GM19452 (cell line): ENCODE measurements around the gene CITED2.
A peak's percentile ranks its signal among the peaks of the same experiment; 100 is the strongest.

Experiments
- ATAC-seq: cut with Tn5 transposase; IDR thresholded peaks from one replicate; pipeline ENCODE4 v1.9.1; 2021; ENCODE audit not compliant: unreplicated experiment

CITED2 gene

GRCh38 chr6:139386404-139386803 is 12.0 kb upstream of the CITED2 start:
- no peak for ATAC-seq

DNA sequence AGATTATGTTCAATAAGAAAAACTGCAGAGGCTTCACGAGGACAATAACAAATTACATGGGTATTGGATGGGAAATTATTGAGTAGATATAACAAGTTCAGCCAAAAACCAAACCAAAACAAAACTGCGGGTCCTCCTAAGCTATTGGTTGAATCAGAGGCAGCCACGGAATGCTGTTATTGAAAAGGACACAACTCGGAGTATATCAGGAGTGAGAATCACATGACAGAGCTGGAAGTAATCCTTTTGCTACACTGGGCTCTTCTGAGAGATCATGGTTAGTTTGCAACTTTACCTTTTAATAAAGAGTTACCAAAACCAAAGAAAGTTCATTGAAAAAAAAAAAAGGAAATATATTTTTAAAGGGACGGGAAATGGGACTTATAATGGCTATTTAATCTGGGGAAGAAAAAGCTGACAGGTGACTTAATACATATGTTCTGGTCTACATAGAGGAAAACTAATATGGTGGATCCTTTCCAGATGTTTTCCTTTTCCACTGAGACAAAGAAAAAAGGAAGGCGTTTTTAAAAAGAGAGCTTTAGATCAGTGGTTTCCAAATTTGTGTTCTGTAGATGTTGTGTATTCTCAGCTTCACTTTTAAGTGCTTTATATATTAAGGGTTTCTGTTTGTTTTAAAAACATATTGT is 6.9 kb upstream of the CITED2 start:
- ATAC-seq = no peak

DNA sequence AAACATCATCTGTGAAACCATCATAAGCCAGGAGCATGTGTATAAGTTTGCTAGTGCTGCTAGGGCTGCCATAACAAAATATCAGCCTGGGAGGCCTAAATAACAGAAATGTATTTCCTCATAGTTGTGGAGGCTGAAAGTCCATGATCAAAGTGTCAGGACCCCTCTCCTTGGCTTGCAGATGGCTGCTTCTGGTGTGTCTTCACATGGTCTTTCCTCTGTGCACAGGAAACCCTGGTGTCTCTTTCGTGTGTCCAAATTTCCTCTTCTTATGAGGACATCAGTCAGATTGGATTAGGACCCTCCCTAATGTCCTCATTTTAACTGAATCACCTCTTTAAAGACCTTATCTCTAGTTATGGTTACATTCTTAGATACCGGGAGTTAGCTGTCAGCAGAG is 6.2 kb upstream of the CITED2 start:
- no peak for ATAC-seq

DNA sequence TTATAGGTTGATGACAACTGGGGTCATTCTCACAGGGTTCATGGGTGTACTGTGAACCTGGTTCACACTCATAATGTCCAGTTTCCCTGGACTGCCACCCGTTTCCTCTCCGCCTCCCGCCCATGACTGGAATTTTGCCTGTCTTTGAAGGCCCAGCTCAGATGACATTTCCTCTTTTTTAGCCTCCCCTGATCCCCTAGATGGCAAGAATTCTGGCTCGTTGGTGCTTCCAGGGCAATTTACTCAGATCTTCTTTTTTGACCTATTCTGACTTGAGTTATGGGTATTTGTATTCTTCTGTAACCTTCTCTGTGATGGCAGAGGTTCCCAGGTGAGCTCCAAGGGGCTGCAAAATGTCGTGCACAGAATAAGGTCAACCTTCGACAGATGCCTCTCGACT is 5.7 kb upstream of the CITED2 start:
- no peak for ATAC-seq

DNA sequence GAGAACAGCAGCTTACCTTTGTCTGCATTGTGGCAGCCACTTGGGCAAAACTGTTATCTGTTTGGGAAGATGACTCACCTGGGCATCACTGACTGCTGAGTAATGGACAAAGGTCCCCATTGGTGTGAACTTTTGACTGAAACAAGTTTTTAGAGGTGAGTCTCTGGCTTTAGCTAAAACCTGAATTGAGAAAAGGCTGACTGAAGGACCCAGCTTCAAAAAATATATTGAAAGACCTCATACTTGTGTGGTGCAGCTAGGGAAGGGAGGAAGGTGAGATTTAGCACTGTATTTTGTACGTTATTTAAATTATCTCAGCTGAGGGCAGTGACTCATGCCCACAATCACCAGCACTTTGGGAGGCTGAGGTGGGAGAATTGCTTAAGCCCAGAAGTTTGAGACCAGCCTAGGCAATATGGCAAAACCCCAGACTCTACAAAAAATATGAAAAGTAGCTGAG is 4.5 kb upstream of the CITED2 start:
- ATAC-seq = no peak

DNA sequence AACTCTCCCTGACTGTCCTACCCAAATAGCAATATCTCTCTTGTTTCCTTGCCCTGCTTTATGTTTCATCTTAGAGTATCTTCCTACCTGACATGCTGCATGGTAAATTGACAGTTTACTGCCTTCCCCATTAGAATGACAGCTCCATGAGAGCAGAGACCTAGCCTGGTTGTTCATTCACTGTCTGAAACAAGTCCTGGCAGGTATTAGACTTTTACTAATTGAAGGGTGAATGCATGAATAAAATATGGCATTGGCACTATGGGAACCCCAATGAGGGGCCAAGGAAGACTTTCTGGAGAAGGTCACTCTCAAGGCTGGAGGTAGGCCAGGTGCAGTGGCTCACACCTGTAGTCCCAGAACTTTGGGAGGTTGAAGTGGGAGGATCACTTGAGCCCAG is 3.8 kb upstream of the CITED2 start:
- ATAC-seq = no peak

- no peak for ATAC-seq
These were observed 2.3 kb upstream of the CITED2 start for GRCh38 chr6:139376604-139377218.

- no peak for ATAC-seq
These were observed 1.5 kb upstream of the CITED2 start for GRCh38 chr6:139376017-139376330.

DNA sequence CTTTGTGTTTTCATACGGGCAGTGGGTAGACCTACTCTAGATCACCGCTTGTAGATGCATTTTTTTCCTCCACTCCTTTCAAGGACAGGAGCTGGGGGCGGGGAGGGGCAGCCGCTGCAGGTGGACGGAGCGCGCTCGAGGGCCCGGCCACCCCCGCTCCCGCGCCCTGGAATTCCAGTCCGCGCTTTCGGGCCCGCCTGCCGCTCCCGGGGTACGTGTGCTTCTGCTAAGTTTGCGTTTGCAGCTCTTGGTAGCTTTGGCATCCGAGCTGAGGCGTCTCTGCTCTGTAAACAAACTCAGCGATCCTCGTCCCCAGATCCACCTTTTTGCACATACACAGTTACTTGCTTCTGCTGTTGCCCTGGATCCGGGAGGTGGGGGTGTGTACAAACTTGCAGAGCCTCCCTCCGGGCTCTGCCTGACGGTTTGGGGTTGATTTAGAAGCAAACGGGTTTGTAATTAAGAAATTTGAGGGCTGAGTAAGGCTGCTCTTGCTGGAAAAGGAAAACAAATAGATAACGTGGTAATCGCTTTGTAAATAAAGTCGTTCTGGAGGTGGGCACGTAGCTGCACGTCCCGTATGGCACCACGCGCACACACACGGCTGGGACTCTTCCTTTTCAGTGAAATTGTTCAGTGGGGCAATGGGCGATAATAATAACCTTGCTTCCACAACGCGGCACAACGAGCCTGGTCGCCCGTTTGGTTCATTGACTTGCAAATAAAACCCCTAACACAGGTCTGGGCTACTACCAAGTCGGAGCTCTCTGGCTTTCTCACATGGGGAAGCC is 973 bp upstream of the CITED2 start:
- ATAC-seq = peak; percentile 51

DNA sequence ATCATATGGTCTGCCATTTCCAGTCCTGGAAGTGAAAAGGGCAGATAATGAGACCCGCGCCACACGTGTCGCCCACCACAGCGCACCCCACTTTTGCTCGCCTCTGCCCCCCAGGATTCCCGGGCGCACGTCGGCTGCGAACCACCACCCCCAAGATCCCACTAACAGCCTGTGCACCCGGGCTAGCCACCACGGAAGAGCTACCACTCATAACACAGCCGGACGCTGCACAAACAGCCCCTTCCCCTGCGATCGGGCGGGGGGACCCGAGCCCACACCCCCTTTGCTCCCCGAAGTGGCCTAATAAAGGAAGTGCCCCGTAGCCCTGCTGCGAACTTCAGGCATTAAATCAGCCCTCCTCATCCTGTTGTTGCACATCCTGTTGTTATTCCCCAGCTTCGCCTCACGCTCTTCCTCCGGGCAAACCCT is 506 bp downstream of the CITED2 start:
- peak; percentile 7 for ATAC-seq

DNA sequence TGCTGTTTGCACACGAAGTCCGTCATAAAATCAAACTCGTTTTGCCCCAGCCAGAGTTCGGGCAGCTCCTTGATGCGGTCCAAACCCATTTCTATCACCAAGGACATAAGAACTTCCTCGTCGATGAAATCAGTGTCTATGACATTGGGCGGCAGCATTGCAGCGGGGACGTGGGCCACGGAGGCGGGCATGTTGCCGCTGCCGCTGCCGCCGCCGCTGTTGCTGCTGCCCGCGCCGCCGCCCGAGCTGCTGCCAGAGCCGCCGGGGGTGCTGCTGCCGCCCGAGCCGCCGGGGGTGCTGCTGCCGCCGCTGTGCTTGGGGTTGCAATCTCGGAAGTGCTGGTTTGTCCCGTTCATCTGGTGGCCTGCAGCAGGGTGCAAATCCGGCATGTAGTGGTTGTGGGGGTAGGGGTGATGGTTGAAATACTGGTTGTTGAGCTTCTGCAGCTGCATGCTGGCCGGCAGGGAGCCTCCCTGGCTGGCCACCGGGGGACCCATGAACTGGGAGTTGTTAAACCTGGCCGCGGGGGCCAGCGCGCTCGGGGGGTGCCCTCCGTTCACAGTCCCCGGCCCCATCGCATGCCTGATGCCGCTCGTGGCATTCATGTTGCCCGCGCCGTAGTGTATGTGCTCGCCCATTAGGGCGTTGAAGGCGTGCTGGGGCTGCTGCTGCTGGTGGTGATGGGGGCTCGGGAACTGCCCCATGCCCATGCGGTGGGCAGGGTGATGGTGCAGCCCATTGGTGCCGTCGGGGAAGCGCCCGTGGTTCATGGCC is 1.1 kb downstream of the CITED2 start:
- ATAC-seq = peak; percentile 26

DNA sequence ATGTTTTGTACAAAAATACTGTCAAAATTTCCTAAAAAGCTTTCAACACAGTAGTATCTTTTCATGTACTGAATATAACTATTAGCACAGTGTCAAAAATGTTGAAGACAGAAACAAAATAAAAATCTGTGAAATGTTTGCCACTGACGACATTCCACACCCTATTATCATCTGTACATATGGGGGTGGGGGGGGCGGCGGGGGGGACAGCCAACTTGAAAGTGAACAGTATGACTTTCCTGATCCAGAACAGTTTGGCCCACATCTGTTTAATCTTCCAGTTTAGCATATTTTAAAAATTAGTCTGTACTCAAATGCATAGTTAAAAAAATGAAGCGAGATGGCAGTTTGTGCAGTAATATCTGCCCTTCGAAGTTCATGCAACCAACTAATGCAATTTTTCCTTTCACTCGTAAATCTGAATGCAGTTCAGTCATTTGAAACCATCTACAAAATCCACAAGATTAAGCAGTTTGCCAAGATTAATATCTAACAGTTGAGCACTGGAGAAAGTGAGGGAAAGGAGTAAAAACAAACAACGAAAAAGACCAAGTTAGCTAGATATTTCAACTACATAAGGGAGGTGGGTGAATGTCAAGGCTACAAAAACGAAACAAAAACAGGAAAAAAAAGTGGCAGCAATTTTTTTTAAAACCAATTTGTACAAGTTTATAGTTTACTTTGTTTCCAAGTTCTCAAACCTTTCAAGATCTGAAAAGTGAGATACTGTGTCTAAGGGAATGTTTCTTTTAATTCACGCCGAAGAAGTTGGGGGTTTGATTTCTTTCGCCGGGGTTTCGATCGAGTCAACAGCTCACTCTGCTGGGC is 1.9 kb downstream of the CITED2 start:
- ATAC-seq = no peak

DNA sequence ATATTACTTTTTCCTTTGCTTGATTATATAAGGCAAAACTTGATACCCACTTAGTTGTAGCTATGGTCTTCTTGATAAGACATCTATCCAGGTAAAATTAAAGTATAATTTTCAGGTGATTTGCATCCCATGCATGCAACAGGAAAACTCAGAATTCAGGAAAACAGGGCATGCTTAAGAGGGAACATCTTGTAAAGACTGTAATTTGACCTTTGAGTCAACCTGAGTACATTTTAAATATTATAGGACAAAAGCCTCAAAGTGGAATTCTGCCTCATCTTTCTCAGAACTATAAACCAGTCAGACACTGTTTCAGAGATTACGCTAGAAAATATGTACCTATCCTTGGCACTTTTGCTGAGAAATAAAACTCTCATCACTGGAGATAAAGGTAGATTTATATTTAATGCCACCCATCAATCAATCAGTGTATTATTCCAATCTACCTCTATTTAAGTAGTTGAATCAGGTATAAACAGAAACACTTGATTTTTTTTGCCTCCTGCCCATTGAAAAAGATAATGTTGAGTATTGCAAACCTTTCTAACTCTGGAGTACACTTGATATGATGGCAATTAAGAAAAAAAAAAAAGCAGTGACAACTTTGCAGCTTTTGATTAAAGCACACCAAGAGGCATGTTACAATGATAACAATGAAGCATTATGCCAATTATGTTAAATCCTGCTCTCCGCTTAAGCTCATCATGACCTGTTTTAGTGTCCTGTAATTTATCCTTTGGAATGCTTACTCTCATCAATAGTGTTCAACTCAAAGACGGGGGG is 2.8 kb downstream of the CITED2 start:
- no peak for ATAC-seq

GRCh38 chr6:139370999-139371345 is 3.5 kb downstream of the CITED2 start:
- ATAC-seq = no peak

- no peak for ATAC-seq
These were observed 4.0 kb downstream of the CITED2 start for GRCh38 chr6:139370283-139370998.

DNA sequence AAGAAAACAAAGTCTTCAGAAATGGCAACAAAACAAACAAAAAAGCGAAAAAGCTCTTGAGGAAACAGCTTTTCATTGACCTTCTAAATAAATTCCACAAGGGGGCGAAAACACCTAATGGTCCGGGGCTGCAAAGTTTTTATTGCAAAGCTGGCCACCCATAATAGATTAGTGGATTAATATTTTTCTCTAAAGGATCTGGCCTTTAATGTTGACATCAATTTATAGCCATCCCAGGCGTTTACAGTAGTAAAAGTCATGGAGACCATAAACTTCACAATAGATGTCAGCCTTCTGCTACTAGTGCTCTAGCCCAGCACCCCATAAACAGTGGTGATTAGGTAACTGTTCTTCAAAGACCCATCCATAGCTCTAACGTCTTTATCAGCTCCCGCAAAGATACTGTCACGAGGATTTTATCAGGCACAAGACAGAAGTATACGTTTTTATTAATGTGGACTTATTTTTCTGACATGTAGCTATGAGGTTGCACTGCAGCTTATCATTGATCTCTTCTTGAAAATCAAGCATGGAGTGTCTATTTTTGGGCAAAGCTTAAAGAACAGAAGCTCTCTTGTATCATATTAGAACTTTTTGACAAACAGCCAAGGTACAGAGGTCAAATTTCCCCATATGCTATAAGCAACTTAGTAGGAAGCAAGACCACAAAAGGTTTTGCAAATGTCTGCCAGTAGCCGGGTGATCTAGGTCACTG is 4.7 kb downstream of the CITED2 start:
- ATAC-seq = no peak

GRCh38 chr6:139369068-139369467 is 5.4 kb downstream of the CITED2 start:
- no peak for ATAC-seq

- no peak for ATAC-seq
These were observed 5.8 kb downstream of the CITED2 start for GRCh38 chr6:139368661-139369060.
